ENCODE measurements around the gene DCST1. TPM values are rescaled to one million over a fixed set of nuclear protein-coding genes. Genes with fewer than 3 reads are reported as not detected.

DCST1 gene
- total RNA-seq, 1 donor from 2014 or later: not detected

- no peak for DNase-seq (ENCODE audit: low spot score, unreplicated experiment)
- no peak for TF ChIP-seq CTCF (IDR thresholded peaks at IDR 0.05; ENCODE audit: unreplicated experiment)
- Mint-ChIP-seq H3K36me3 (ENCODE audit: insufficient read depth) (peaks cover 4% of the 10 kb centered on the region), H3K4me3 (ENCODE audit: low read depth) (no peak overlapping the region), H3K9me3 (ENCODE audit: low read depth) (no peaks in the 10 kb centered on the region), H3K27ac (no peak overlapping the region), H3K4me1 (ENCODE audit: low read depth) (peaks cover 23% of the 10 kb centered on the region), H3K27me3 (peaks cover 16% of the 10 kb centered on the region)
Measured at GRCh38 chr1:155073377-155074242, 40.0 kb downstream of the DCST1 start.

GRCh38 chr1:155075535-155075934 is 41.9 kb downstream of the DCST1 start:
- no peak overlapping the region for H3K4me3 Mint-ChIP-seq (ENCODE audit: low read depth)
- H3K4me1 Mint-ChIP-seq (ENCODE audit: low read depth): peaks cover 27% of the 10 kb centered on the region
- DNase-seq (ENCODE audit: low spot score, unreplicated experiment): no peak
- peak overlapping the region; percentile 88 for H3K27ac Mint-ChIP-seq
- peaks cover 23% of the 10 kb centered on the region for H3K27me3 Mint-ChIP-seq
- no peaks in the 10 kb centered on the region for H3K9me3 Mint-ChIP-seq (ENCODE audit: low read depth)
- TF ChIP-seq CTCF (IDR thresholded peaks at IDR 0.05; ENCODE audit: unreplicated experiment): no peak
- H3K36me3 Mint-ChIP-seq (ENCODE audit: insufficient read depth): no peaks in the 10 kb centered on the region

- Mint-ChIP-seq H3K4me3 (ENCODE audit: low read depth) (no peak overlapping the region), H3K27ac (no peak overlapping the region), H3K27me3 (peaks cover 25% of the 10 kb centered on the region), H3K36me3 (ENCODE audit: insufficient read depth) (no peaks in the 10 kb centered on the region), H3K4me1 (ENCODE audit: low read depth) (peaks cover 29% of the 10 kb centered on the region), H3K9me3 (ENCODE audit: low read depth) (no peaks in the 10 kb centered on the region)
- TF ChIP-seq CTCF (IDR thresholded peaks at IDR 0.05; ENCODE audit: unreplicated experiment): no peak
- DNase-seq (ENCODE audit: low spot score, unreplicated experiment): no peak
Measured at GRCh38 chr1:155076371-155076770, 42.7 kb downstream of the DCST1 start.

GRCh38 chr1:155077346-155077745 is 43.7 kb downstream of the DCST1 start:
- H3K4me1 Mint-ChIP-seq (ENCODE audit: low read depth): peaks cover 25% of the 10 kb centered on the region
- H3K27ac Mint-ChIP-seq: no peak overlapping the region
- peaks cover 23% of the 10 kb centered on the region for H3K27me3 Mint-ChIP-seq
- no peaks in the 10 kb centered on the region for H3K36me3 Mint-ChIP-seq (ENCODE audit: insufficient read depth)
- no peaks in the 10 kb centered on the region for H3K9me3 Mint-ChIP-seq (ENCODE audit: low read depth)
- peak overlapping the region; percentile 51 for H3K4me3 Mint-ChIP-seq (ENCODE audit: low read depth)
- no peak for DNase-seq (ENCODE audit: low spot score, unreplicated experiment)
- no peak for TF ChIP-seq CTCF (IDR thresholded peaks at IDR 0.05; ENCODE audit: unreplicated experiment)

GRCh38 chr1:155077758-155078445 is 44.3 kb downstream of the DCST1 start:
- Mint-ChIP-seq H3K4me3 (ENCODE audit: low read depth) (peak overlapping the region; percentile 83), H3K36me3 (ENCODE audit: insufficient read depth) (no peaks in the 10 kb centered on the region), H3K27me3 (peaks cover 25% of the 10 kb centered on the region), H3K4me1 (ENCODE audit: low read depth) (peaks cover 28% of the 10 kb centered on the region), H3K27ac (peak overlapping the region; percentile 5), H3K9me3 (ENCODE audit: low read depth) (no peaks in the 10 kb centered on the region)
- no peak for TF ChIP-seq CTCF (IDR thresholded peaks at IDR 0.05; ENCODE audit: unreplicated experiment)
- no peak for DNase-seq (ENCODE audit: low spot score, unreplicated experiment)
